Measurements from ENCODE around the gene TRIO. TPM values are rescaled to one million over a fixed set of nuclear protein-coding genes. Genes with fewer than 3 reads are reported as not detected.

TRIO gene
- total and polyA plus RNA-seq, 3 experiments from 2014 or later = 0.89 to 4.4 (median 4.2) TPM

- H3K4me1 Mint-ChIP-seq = peaks cover 14 to 21% (median 17%) of the 10 kb centered on the region in 3 donors
- POLR2A ChIA-PET = no interaction called here
Observed at GRCh38 chr5:14557203-14557770, 414.1 kb downstream of the TRIO start.

GRCh38 chr5:14557791-14558415 is 414.8 kb downstream of the TRIO start:
- POLR2A ChIA-PET = no interaction called here
- Histone ChIP-seq H3K4me1 (ENCODE audit: insufficient read depth, low read length) (peaks cover 18% of the 10 kb centered on the region), H3K27ac (ENCODE audit: low read depth, low read length) (no peak overlapping the region), H3K9me3 (ENCODE audit: low read length) (no peaks in the 10 kb centered on the region), H3K36me3 (ENCODE audit: insufficient read depth, low read length) (no peaks in the 10 kb centered on the region), H3K4me3 (ENCODE audit: low read length) (no peak overlapping the region), H3K27me3 (ENCODE audit: insufficient read depth, low read length, poor library complexity, severe bottlenecking) (no peaks in the 10 kb centered on the region)
- peaks cover 3 to 17% of the 10 kb centered on the region in 2 donors for H3K27me3 Mint-ChIP-seq
- H3K27ac Mint-ChIP-seq = no peak overlapping the region
- no peak for DNase-seq
- H3K4me3 Mint-ChIP-seq = no peak overlapping the region
- H3K36me3 Mint-ChIP-seq = no peaks in the 10 kb centered on the region
- CTCF ChIA-PET = no interaction called here
- peaks cover 14 to 21% (median 17%) of the 10 kb centered on the region in 3 donors for H3K4me1 Mint-ChIP-seq
- H3K9me3 Mint-ChIP-seq = no peaks in the 10 kb centered on the region

More at GRCh38 chr5:14557203-14557770, 414.1 kb downstream of the TRIO start:
- Histone ChIP-seq H3K27ac (ENCODE audit: low read depth, low read length) (no peak overlapping the region), H3K36me3 (ENCODE audit: insufficient read depth, low read length) (no peaks in the 10 kb centered on the region), H3K27me3 (ENCODE audit: insufficient read depth, low read length, poor library complexity, severe bottlenecking) (no peaks in the 10 kb centered on the region), H3K4me1 (ENCODE audit: insufficient read depth, low read length) (peaks cover 18% of the 10 kb centered on the region), H3K9me3 (ENCODE audit: low read length) (no peaks in the 10 kb centered on the region), H3K4me3 (ENCODE audit: low read length) (no peak overlapping the region)
- Mint-ChIP-seq H3K27ac (no peak overlapping the region), H3K4me3 (no peak overlapping the region), H3K27me3 (peaks cover 5 to 20% of the 10 kb centered on the region in 2 donors), H3K9me3 (peaks cover 0 to 1% (median 0%) of the 10 kb centered on the region in 5 donors), H3K36me3 (peaks cover 0 to under 1% (median 0%) of the 10 kb centered on the region in 3 donors)
- CTCF ChIA-PET = no interaction called here
- DNase-seq = no peak

Other genes starting within 250 kb of the TRIO start
- not detected for gene DNAH5, start 198.7 kb upstream of the TRIO start, total RNA-seq
- not detected for gene DNAH5, start 198.7 kb upstream of the TRIO start, polyA plus RNA-seq

Data from CD8-positive, alpha-beta memory T cell (primary cell).